Esophagus squamous epithelium (tissue), 4 donors: ENCODE results near the gene NAV2.

ENCODE experiments used
- CTCF ChIP-seq, 6 experiments: fragments of 450-650 bp in 4 of 6; fragments of 200-600 bp in 2 of 6; sonication (generic) in 2 of 6; IDR thresholded peaks; one replicate each; pipeline ENCODE4 v1.5.1; 2016 to 2019; ENCODE audit warnings: antibody characterized with exemption in 6 of 6, mild to moderate bottlenecking in 4 of 6, moderate library complexity in 4 of 6
- POLR2A ChIP-seq, 4 donors: fragments of 450-650 bp; IDR thresholded peaks; one replicate each; pipeline ENCODE4 v1.6.1; 2017; ENCODE audit warnings: antibody characterized with exemption in 4 of 4, mild to moderate bottlenecking in 4 of 4, moderate library complexity in 3 of 4

GRCh38 chr11:20058749-20059458 lies 346.3 kb downstream of the NAV2 start:
- TF ChIP-seq CTCF (IDR thresholded peaks at IDR 0.05) = no peak
- TF ChIP-seq POLR2A (IDR thresholded peaks at IDR 0.05) = no peak
